ENCODE measurements around the gene ATF4. TPM values are rescaled to one million over a fixed set of nuclear protein-coding genes. Genes with fewer than 3 reads are reported as not detected.

ATF4 gene
- total and polyA plus RNA-seq, 2 of the 13 experiments (the other 11 are each of a cell fraction or from before 2014, with no cell fraction given): 486 to 1,297 TPM

DNA sequence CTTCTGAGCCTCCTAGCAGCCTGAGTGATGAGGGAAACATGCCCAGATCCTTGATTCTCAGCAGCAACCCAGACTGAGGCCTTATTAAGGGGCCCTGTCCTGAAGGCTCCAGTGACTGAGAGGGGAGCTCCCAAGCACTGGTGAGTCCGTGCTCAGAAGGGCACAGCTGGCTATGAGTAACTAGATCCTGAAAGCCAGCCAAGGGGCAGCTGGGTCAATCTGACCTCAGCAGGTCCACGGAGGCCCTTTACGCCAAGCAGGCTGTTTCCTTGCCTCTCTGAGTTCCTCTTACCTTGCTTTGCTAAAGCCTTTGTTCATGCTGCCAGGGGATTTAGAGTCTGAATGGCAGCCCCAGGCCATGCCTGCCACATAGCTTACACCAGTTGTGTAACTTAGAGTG, 37.6 kb upstream of the ATF4 start (continued):
- TF ChIP-seq ZNF577 (CRISPR knock-in tag; IDR thresholded peaks at IDR 0.05; ENCODE audit: borderline replicate concordance, low read depth): no peak
- TF ChIP-seq ZNF7 (CRISPR knock-in tag; IDR thresholded peaks at IDR 0.05): no peak
- TF ChIP-seq MZF1 (CRISPR knock-in tag; IDR thresholded peaks at IDR 0.05; ENCODE audit: borderline replicate concordance): no peak
- no peak for TF ChIP-seq CCDC6 (CRISPR knock-in tag; IDR thresholded peaks at IDR 0.05)
- TF ChIP-seq ZNF180 (CRISPR knock-in tag; IDR thresholded peaks at IDR 0.05; ENCODE audit: borderline replicate concordance, low read depth): no peak
- no peak for TF ChIP-seq KDM4B (CRISPR knock-in tag; IDR thresholded peaks at IDR 0.05)
- no peak for TF ChIP-seq HDAC2 (CRISPR knock-in tag; IDR thresholded peaks at IDR 0.05)
- TF ChIP-seq, protein P1, sequence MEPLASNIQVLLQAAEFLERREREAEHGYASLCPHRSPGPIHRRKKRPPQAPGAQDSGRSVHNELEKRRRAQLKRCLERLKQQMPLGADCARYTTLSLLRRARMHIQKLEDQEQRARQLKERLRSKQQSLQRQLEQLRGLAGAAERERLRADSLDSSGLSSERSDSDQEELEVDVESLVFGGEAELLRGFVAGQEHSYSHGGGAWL (CRISPR knock-in tag; IDR thresholded peaks at IDR 0.05): no peak

- no peak for FAIRE-seq
- no peaks in the 10 kb centered on the region for H3K9me3 ChIP-seq (ENCODE audit: low read length)
- H3K36me3 ChIP-seq (replicated peaks in 1 of 2; ENCODE audit: control insufficient read depth in 1 of 2, insufficient read depth in 2 of 2, low read length in 2 of 2): no peaks in the 10 kb centered on the region
- TF ChIP-seq, protein P2, sequence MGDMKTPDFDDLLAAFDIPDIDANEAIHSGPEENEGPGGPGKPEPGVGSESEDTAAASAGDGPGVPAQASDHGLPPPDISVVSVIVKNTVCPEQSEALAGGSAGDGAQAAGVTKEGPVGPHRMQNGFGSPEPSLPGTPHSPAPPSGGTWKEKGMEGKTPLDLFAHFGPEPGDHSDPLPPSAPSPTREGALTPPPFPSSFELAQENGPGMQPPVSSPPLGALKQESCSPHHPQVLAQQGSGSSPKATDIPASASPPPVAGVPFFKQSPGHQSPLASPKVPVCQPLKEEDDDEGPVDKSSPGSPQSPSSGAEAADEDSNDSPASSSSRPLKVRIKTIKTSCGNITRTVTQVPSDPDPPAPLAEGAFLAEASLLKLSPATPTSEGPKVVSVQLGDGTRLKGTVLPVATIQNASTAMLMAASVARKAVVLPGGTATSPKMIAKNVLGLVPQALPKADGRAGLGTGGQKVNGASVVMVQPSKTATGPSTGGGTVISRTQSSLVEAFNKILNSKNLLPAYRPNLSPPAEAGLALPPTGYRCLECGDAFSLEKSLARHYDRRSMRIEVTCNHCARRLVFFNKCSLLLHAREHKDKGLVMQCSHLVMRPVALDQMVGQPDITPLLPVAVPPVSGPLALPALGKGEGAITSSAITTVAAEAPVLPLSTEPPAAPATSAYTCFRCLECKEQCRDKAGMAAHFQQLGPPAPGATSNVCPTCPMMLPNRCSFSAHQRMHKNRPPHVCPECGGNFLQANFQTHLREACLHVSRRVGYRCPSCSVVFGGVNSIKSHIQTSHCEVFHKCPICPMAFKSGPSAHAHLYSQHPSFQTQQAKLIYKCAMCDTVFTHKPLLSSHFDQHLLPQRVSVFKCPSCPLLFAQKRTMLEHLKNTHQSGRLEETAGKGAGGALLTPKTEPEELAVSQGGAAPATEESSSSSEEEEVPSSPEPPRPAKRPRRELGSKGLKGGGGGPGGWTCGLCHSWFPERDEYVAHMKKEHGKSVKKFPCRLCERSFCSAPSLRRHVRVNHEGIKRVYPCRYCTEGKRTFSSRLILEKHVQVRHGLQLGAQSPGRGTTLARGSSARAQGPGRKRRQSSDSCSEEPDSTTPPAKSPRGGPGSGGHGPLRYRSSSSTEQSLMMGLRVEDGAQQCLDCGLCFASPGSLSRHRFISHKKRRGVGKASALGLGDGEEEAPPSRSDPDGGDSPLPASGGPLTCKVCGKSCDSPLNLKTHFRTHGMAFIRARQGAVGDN (CRISPR knock-in tag; IDR thresholded peaks at IDR 0.05): 0 out of 2 replicates have a peak, but pooled peaks have one; percentile 26
- TF ChIP-seq STAG1 (CRISPR knock-in tag; IDR thresholded peaks at IDR 0.05) (peak; percentile 16; the same call in 1 of the 2 replicates), ZNF263 (CRISPR knock-in tag; IDR thresholded peaks at IDR 0.05) (peak; percentile 55; the same call in 1 of the 2 replicates), FOXK2 (IDR thresholded peaks at IDR 0.05) (no peak), ZNF891 (CRISPR knock-in tag; IDR thresholded peaks at IDR 0.05) (no peak)
- TF ChIP-seq, protein P3, sequence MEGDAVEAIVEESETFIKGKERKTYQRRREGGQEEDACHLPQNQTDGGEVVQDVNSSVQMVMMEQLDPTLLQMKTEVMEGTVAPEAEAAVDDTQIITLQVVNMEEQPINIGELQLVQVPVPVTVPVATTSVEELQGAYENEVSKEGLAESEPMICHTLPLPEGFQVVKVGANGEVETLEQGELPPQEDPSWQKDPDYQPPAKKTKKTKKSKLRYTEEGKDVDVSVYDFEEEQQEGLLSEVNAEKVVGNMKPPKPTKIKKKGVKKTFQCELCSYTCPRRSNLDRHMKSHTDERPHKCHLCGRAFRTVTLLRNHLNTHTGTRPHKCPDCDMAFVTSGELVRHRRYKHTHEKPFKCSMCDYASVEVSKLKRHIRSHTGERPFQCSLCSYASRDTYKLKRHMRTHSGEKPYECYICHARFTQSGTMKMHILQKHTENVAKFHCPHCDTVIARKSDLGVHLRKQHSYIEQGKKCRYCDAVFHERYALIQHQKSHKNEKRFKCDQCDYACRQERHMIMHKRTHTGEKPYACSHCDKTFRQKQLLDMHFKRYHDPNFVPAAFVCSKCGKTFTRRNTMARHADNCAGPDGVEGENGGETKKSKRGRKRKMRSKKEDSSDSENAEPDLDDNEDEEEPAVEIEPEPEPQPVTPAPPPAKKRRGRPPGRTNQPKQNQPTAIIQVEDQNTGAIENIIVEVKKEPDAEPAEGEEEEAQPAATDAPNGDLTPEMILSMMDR (CRISPR knock-in tag; IDR thresholded peaks at IDR 0.05): peak; percentile 50
- H3K27ac ChIP-seq (ENCODE audit: extremely low read length, insufficient read depth, low read length): no peak overlapping the region
- BruUV-seq (replicated peaks): no TSS peak
- H3K4me2 ChIP-seq (ENCODE audit: low read depth, low read length): no peak overlapping the region; the same call in 1 of the 2 replicates
- WGBS (ENCODE audit: low lambda C conversion rate): 56% methylated on average over 30 of the region's 45 CpGs
- no peak overlapping the region for H2AFZ ChIP-seq (ENCODE audit: low read length)
- CTCF ChIA-PET (ENCODE audit: low intra/inter-chr PET ratio, low total read pairs): no interaction called here
- H3K4me3 ChIP-seq (replicated peaks in 1 of 3; ENCODE audit: insufficient read depth in 1 of 3, low read depth in 2 of 3, low read length in 3 of 3): no peak overlapping the region; a peak in 1 of 6 replicates
- ATAC-seq: peak; percentile 59
- DNase-seq (ENCODE audit: low spot score): no peak
- H3K4me1 ChIP-seq (ENCODE audit: insufficient read depth, low read length): peaks cover 19% of the 10 kb centered on the region
- no peaks in the 10 kb centered on the region; a peak in 1 of 5 replicates for H3K27me3 ChIP-seq (ENCODE audit: control insufficient read depth in 1 of 2, insufficient read depth in 2 of 2, low read length in 2 of 2)
- H4K20me1 ChIP-seq (ENCODE audit: insufficient read depth, low read length): no peaks in the 10 kb centered on the region
- H3K9ac ChIP-seq (ENCODE audit: insufficient read depth, low read depth, low read length): no peak overlapping the region
- in situ Hi-C loops (cut with HindIII; ENCODE audit: extremely low pct_ligation_motif_present, low pct_unique_long_range_greater_than_20kb) (no loop called here), intact Hi-C loops (cut with micrococcal nuclease; ENCODE audit: unreplicated experiment) (no loop called here)
- POLR2A ChIA-PET: no interaction called here
- no peaks in the 10 kb centered on the region for H3K79me2 ChIP-seq (ENCODE audit: insufficient read depth, low read length)
Measured at GRCh38 chr22:39486951-39487825, 33.2 kb upstream of the ATF4 start.

Data from HepG2 (cell line).